Colonic mucosa (tissue), 4 donors: ENCODE data around the gene EHD1. TPM values are rescaled to one million over a fixed set of nuclear protein-coding genes. Genes with fewer than 3 reads are reported as not detected.

ENCODE experiments used
- DNase-seq: peaks from one replicate; pipeline ENCODE4 v3.0.0-alpha.2; 2020
- H3K27ac ChIP-seq: fragments of 200-600 bp; one replicate; pipeline ENCODE4 v1.8.0; 2021
- H3K27me3 ChIP-seq: fragments of 200-600 bp; one replicate; pipeline ENCODE4 v1.8.0; 2021
- H3K36me3 ChIP-seq: fragments of 200-600 bp; one replicate; pipeline ENCODE4 v1.8.0; 2021
- H3K4me1 ChIP-seq: fragments of 200-600 bp; one replicate; pipeline ENCODE4 v1.8.0; 2021; ENCODE audit warnings: mild to moderate bottlenecking
- H3K4me3 ChIP-seq: fragments of 200-600 bp; one replicate; pipeline ENCODE4 v1.8.0; 2021
- H3K9ac ChIP-seq, 2 donors: one replicate each; pipeline ENCODE4 v1.7.0; 2013; ENCODE audit warnings: control low read depth in 2 of 2, low read depth in 2 of 2, low read length in 2 of 2
- H3K9me3 ChIP-seq: fragments of 200-600 bp; one replicate; pipeline ENCODE4 v1.8.0; 2021
- CTCF ChIP-seq: fragments of 200-600 bp; IDR thresholded peaks from one replicate; pipeline ENCODE4 v1.8.0; 2022; ENCODE audit warnings: antibody characterized with exemption, mild to moderate bottlenecking
- intact Hi-C: fragments of 100-400 bp; cut with DNase I; formaldehyde crosslinking; loops from one replicate; pipeline ENCODE4 v1.14.1; 2022
- total RNA-seq, 2 donors: library from RNA; stranded (reverse); fragmentation: NEBNext Ultra II Directional in 1 of 2; extraction: Animal tissue kit (Norgen Biotek cat#: 25700) in 1 of 2; gene quantifications; one replicate each; pipeline ENCODE4 v1.2.1, GENCODE V29; 2021
- donor health status: healthy.
- donor health status: DM: no; HTN: no; CAD: no.
- donor health status: DM: no; HTN: no; CAD: no.

EHD1 gene
- 10 to 100 TPM; 66.5 to 72.3 TPM for total RNA-seq

GRCh38 chr11:64878494-64879243 is at the start of gene EHD1:
Gene EHD1, minus strand, starts transcription at chr11:64878621. Its CDS starts 157 bp downstream, at chr11:64878464.
- intact Hi-C loops, result no loop called here
- no peak for TF ChIP-seq CTCF
- no peaks in the 10 kb centered on the region for H3K36me3 ChIP-seq
- peak within 1 kb of the TSS; percentile 94 for H3K4me3 ChIP-seq
- DNase-seq, result peak; percentile 99
- peaks cover 18% of the 10 kb centered on the region for H3K4me1 ChIP-seq
- no peaks in the 10 kb centered on the region for H3K27me3 ChIP-seq
- H3K9ac ChIP-seq, result peak within 1 kb of the TSS; percentile 93 to 94
- H3K9me3 ChIP-seq, result no peaks in the 10 kb centered on the region
- peak within 1 kb of the TSS; percentile 88 for H3K27ac ChIP-seq

DNA sequence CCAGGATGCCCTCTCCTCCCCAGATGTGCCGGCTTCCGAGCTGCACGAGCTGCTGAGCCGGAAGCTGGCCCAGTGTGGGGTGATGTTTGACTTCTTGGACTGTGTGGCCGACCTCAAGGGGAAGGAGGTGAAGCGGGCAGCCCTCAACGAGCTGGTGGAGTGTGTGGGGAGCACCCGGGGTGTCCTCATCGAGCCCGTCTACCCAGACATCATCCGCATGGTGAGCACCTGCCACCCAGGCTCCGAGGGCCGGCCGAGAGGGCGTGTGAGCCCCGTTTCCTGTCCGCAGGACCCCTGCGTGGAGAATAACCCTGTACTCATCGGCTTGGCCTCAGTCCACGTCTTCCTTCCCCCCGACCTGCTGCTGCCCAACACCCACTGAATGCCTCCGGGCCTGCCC is 48.3 kb upstream of the EHD1 start:
- Histone ChIP-seq H3K9ac (no peak overlapping the region), H3K27ac (no peak overlapping the region), H3K4me3 (no peak overlapping the region), H3K27me3 (no peaks in the 10 kb centered on the region), H3K4me1 (peaks cover 16% of the 10 kb centered on the region), H3K36me3 (peaks cover 8% of the 10 kb centered on the region), H3K9me3 (no peaks in the 10 kb centered on the region)
- intact Hi-C loops, result no loop called here
- TF ChIP-seq CTCF, result no peak
- DNase-seq, result no peak

GRCh38 chr11:64925536-64926436 is 47.4 kb upstream of the EHD1 start:
- no peak overlapping the region for H3K27ac ChIP-seq
- no peak for DNase-seq
- H3K9me3 ChIP-seq, result no peaks in the 10 kb centered on the region
- H3K9ac ChIP-seq, result peak overlapping the region; percentile 86 to 94
- H3K27me3 ChIP-seq, result no peaks in the 10 kb centered on the region
- no peak for TF ChIP-seq CTCF
- peaks cover 8% of the 10 kb centered on the region for H3K36me3 ChIP-seq
- peak overlapping the region; percentile 98 for H3K4me3 ChIP-seq
- intact Hi-C loops, result no loop called here
- peaks cover 16% of the 10 kb centered on the region for H3K4me1 ChIP-seq

DNA sequence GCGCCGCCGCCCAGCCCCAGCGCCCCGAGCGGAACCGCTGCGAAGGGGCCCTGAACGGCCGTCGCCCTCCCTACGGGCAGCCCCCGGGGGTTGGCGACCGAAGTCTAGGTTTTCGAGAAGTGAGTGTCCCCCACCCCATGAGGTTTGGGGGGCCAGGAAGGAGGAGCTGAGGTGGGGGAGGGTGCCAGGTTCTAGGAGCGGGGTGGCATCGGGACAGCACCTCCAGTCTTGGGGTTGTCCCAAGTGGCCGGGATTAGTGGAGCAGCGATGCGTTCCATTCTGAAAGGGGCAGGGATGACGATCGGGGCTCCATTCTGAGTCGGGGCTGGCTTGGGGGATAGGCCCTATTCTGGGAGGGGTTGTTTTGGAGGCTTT is 46.5 kb upstream of the EHD1 start:
- Histone ChIP-seq H3K27me3 (no peaks in the 10 kb centered on the region), H3K4me1 (peaks cover 16% of the 10 kb centered on the region), H3K27ac (peak overlapping the region; percentile 75), H3K4me3 (peak overlapping the region; percentile 98), H3K36me3 (no peaks in the 10 kb centered on the region), H3K9ac (peak overlapping the region; percentile 86 to 94), H3K9me3 (no peaks in the 10 kb centered on the region)
- DNase-seq, result peak; percentile 33
- TF ChIP-seq CTCF, result no peak
- intact Hi-C loops, result no loop called here

DNA sequence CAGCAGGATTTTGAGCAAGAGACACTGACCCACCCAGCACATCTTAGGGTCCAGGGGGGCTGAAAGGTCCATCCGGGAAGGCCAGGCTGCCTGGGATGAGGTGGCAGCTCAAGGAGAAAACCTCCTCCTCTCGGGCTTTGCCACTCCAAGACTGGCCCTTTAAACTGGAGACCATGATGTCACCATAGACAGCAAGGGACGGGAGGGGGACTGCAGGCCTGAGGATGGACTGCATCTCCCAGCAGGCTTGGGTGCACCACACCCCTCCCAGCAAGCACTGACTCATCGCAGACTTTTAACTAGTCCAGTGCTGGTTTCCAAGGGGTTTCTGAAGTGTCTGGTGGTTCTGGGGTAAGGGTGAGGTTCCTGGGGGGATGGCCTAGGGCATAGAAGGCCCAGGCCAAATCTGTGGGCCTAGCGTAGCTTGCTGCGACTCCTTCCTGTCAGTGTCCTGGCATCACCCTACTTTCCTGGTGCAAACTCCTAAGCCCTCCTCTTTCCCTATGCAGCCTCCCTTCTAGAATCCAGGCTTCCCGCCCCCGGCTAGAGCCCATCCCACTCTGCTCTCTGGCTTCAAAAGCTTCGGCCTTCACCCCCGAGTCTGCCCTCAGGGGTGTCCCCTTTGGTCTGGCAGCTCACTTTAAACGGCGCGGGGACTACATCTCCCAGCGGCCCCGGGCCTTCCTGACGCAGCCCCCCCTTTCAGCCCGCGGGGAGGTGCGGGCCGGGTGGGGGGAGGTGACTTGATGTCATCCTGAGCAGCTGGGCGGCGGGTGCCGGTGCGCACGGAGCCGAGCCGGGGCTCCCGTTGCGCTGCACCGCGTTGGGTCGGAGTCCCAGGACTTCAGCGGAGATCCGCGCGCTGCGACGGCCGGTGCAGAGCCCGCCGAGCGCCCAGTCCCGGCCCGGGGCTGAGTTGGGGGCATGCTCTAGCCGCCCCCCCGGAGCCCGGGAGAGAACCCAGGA is 45.8 kb upstream of the EHD1 start, which contains the start of gene PPP2R5B:
Gene PPP2R5B, plus strand, starts transcription at position 746 of the 966 bp plus-strand sequence. CDS start 1,046 bp downstream, outside the sequence.
- no peak for TF ChIP-seq CTCF
- no peaks in the 10 kb centered on the region for H3K36me3 ChIP-seq
- peak within 1 kb of the TSS; percentile 98 for H3K4me3 ChIP-seq
- no peaks in the 10 kb centered on the region for H3K9me3 ChIP-seq
- H3K9ac ChIP-seq, result peak within 1 kb of the TSS; percentile 86 to 94
- peak within 1 kb of the TSS; percentile 75 for H3K27ac ChIP-seq
- peak; percentile 95 for DNase-seq
- no peaks in the 10 kb centered on the region for H3K27me3 ChIP-seq
- H3K4me1 ChIP-seq, result peaks cover 16% of the 10 kb centered on the region
- intact Hi-C loops, result no loop called here
